Stimulated activated CD4-positive, alpha-beta T cell treated with anti-CD3 and anti-CD28 coated beads, Interleukin-12 subunit alpha, Interleukin-12 subunit beta, amount 100 ng/mL, for 24 hours (primary cell): Measurements from ENCODE around the gene PEG3.

ENCODE experiments used
- DNase-seq, 2 experiments: peaks; one replicate each; pipeline ENCODE4 v3.0.0-alpha.2; 2020; ENCODE audit warnings: low read depth in 2 of 2

Gene PEG3

GRCh38 chr19:56838909-56839651 lies 1.4 kb downstream of the PEG3 start:
- no peak for DNase-seq

- DNase-seq, result no peak
Measured at GRCh38 chr19:56838024-56838908, 2.3 kb downstream of the PEG3 start.

- DNase-seq, result no peak
Measured at GRCh38 chr19:56837492-56838023, 3.0 kb downstream of the PEG3 start.

GRCh38 chr19:56837004-56837403 lies 3.5 kb downstream of the PEG3 start:
- no peak for DNase-seq

GRCh38 chr19:56836059-56836458 lies 4.5 kb downstream of the PEG3 start:
- no peak for DNase-seq

GRCh38 chr19:56835401-56835800 lies 5.1 kb downstream of the PEG3 start:
- no peak for DNase-seq

- no peak for DNase-seq
Measured at GRCh38 chr19:56834564-56835375, 5.8 kb downstream of the PEG3 start.

GRCh38 chr19:56832352-56832928 lies 8.1 kb downstream of the PEG3 start:
- no peak for DNase-seq

- DNase-seq, result no peak
Measured at GRCh38 chr19:56831255-56831654, 9.3 kb downstream of the PEG3 start.

GRCh38 chr19:56829596-56829995 lies 10.9 kb downstream of the PEG3 start:
- no peak for DNase-seq

GRCh38 chr19:56827708-56828107 lies 12.8 kb downstream of the PEG3 start:
- DNase-seq, result no peak

- no peak for DNase-seq
Measured at GRCh38 chr19:56823956-56824355, 16.6 kb downstream of the PEG3 start.

GRCh38 chr19:56823417-56823816 lies 17.1 kb downstream of the PEG3 start:
- no peak for DNase-seq

- DNase-seq, result no peak
Measured at GRCh38 chr19:56822755-56823154, 17.8 kb downstream of the PEG3 start.

- DNase-seq, result no peak
Measured at GRCh38 chr19:56821675-56822074, 18.9 kb downstream of the PEG3 start.

GRCh38 chr19:56821209-56821608 lies 19.3 kb downstream of the PEG3 start:
- no peak for DNase-seq

- no peak for DNase-seq
Measured at GRCh38 chr19:56819166-56819565, 21.4 kb downstream of the PEG3 start.

- no peak for DNase-seq
Measured at GRCh38 chr19:56814656-56815055, 25.9 kb downstream of the PEG3 start.

- DNase-seq, result no peak
Measured at GRCh38 chr19:56813531-56813930, 27.0 kb downstream of the PEG3 start.

GRCh38 chr19:56811480-56811879 lies 29.0 kb downstream of the PEG3 start:
- no peak for DNase-seq

- no peak for DNase-seq
Measured at GRCh38 chr19:56810260-56810659, 30.3 kb downstream of the PEG3 start.
